Measurements from ENCODE around the gene SH3RF3.

SH3RF3 gene

GRCh38 chr2:109457794-109458193 lies 328.8 kb downstream of the SH3RF3 start:
- DNase-seq, result no peak

DNA sequence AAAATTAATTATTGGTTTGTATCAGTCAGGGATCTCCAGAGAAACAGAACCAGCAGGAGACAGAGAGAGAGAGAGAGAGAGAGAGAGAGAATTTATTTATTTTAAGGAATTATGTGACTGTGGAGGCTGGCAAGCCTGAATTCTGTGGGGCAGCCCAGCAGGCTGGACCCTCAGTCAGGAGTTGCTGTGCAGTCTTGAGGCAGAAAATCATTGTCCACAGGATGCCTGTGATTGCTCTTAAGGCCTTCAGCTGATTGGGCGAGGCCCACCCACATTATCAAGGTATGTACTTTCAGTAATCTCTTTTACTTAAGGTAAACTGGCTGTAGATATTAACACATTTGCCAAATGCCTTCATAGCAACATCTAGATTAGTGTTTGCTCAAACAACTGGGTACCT lies 329.5 kb downstream of the SH3RF3 start:
- DNase-seq, result no peak

- DNase-seq, result no peak
Measured at GRCh38 chr2:109459485-109459884, 330.5 kb downstream of the SH3RF3 start.

DNA sequence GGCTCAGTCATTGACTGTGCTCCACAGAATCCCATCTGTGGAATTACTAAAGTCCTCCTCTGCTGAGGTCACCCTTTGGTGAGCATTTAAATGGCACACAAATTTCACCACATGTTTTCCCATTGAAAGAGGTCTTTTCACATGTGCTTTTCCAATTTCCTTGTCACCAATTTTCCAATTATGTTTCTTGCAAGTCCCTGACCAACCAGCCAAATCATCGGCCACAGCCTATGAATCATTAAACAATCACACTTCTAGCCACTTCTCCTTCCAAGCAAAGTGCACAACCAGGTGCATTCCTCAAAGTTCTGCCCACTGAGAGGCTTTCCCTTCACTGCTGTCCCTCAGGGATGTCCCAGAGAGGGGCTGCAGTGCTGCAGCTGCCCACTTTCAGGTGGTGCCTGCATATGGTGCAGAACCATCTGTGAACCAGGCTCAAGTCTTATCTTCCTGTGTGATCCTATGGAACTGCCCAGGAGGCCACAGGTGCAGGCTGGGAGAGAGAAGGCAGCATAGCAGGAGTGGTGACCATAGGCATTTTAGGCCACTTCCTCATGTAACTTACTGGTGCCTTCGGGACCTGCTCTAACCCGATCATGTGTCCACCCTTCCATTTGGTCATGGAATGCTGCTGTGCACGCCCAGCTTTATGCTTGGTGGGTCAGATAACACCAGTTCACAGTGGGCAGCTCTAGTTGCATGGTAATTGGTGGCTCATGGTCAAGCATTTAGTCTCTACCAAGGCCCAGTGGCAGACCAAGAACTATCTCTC lies 331.7 kb downstream of the SH3RF3 start:
- DNase-seq, result no peak

- DNase-seq, result no peak
Measured at GRCh38 chr2:109463236-109463635, 334.2 kb downstream of the SH3RF3 start.

- no peak for DNase-seq
Measured at GRCh38 chr2:109463891-109464290, 334.9 kb downstream of the SH3RF3 start.

DNA sequence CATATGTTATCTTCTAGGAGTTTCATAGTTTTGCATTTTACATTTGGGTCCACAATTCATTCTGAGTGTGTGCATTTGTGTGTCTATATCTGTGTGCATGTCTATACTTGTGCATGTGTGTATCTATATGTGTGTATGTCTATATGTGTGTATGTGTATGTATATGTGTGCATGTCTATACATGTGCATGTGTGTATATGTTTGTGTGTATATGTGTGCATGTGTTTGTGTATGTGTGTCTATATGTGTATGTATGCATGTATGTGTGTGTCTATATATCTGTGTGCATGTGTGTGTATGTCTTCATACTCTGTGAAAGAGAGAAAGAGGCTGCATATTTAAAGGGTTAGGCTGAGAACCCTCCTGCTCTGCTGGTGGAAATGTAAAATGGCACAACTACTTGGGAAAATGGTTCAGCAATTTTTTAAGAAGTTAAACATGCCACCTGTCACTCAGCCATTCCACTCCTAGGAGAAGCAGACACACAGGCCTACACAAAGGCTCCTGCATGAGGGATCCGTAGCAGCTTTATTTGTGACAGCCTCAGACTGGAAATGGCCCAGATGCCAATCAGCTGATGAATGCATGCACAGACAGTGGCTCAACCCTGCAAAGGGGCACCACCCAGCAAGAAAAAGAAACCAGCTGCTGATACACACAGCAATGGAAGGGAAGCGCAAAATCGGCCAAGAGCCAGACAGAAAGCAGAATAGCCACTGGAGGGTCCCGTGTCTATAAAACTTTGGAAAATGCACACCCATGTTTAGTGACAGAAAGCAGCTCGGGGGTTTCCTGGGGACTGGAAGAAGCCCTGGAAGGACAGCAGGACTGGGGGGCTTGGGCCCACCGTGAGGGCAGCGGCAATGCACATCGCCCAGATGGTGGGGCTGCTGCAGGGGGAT lies 337.9 kb downstream of the SH3RF3 start:
- no peak for DNase-seq

GRCh38 chr2:109467701-109468100 lies 338.7 kb downstream of the SH3RF3 start:
- no peak for DNase-seq

- no peak for DNase-seq
Measured at GRCh38 chr2:109468893-109469292, 339.9 kb downstream of the SH3RF3 start.

GRCh38 chr2:109471658-109472057 lies 342.7 kb downstream of the SH3RF3 start:
- DNase-seq, result no peak

DNA sequence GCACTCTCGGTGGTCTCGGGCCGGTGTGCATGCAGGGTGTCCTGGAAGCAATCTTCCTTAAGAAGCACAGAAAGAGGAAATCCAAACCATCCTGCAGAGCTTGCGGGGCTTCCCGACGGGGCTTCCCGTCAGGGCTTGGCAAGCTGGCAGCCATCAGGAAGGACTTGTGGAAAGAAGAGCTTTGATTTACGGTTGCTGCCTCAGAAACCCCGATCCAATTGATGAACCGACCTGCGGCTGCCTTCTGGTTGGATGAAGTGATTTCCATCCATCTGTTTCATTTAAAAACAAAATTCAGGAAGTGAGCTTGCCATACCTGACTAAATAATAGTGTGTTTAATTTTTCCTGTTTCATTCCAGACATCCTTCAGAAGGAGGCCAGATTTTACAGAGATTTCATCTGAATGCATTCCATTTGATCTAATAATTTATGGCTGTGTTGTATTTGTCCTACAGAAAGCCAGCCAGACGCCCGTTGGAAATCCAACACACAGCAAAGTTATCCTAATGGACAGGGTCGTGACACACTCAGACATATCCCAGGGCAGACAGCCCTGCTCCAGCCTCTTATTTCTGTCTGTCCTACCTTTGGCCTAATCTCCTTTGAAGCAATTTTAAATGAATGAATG lies 343.4 kb downstream of the SH3RF3 start:
- DNase-seq, result no peak

DNA sequence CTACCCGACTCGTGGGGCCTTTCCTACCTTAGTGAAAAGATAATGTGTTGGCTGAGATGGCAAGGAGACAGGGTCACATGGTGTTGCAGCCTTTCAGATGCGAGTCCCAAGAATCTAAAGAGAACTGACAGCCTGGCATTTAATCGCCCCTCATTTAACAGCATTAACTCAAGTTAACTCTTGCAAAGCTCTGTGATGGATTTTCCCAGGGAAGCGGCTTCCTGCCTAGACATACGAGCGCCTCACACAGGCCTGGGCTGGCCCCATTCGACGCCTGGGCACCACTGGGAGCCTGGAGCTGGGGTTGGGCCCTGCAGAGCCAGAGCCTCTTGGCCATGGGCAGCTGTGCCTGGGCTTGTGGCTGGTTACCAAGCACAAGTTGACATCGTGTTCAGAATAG lies 344.0 kb downstream of the SH3RF3 start:
- no peak for DNase-seq

GRCh38 chr2:109473616-109474318 lies 344.8 kb downstream of the SH3RF3 start:
- DNase-seq, result no peak

- DNase-seq, result no peak
Measured at GRCh38 chr2:109474319-109474825, 345.4 kb downstream of the SH3RF3 start.

DNA sequence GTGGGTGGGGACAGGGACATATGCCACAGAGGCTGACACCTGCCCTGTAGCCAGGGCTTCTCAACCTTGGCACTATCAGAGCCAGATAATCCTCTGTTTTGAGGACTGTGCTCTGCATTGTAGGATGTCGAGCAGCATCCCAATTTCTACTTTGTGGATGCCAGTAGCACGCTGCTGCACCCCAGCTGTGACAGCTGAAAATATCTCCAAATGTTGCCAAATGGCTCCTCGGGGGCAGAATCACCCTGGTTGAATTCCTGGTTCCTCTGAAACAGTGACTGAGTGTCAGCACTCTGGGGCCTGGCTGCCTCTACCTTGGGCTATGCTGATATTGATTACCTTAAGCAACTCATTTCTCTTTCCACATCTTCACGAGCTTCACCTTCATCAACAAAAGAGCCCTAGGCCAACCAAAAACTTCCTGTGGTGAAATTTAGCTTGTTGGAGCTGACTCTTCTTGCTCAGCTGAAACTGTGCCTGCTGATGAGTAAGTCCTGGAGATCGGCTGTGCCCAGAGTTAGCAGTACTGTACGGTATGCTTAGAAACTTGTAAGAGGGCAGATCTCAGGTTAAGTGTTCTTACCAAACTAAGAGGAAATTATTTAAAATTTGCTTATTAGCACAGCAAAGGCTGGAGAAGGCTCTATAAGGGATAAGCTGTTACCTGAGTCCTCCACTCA lies 346.7 kb downstream of the SH3RF3 start:
- no peak for DNase-seq

DNA sequence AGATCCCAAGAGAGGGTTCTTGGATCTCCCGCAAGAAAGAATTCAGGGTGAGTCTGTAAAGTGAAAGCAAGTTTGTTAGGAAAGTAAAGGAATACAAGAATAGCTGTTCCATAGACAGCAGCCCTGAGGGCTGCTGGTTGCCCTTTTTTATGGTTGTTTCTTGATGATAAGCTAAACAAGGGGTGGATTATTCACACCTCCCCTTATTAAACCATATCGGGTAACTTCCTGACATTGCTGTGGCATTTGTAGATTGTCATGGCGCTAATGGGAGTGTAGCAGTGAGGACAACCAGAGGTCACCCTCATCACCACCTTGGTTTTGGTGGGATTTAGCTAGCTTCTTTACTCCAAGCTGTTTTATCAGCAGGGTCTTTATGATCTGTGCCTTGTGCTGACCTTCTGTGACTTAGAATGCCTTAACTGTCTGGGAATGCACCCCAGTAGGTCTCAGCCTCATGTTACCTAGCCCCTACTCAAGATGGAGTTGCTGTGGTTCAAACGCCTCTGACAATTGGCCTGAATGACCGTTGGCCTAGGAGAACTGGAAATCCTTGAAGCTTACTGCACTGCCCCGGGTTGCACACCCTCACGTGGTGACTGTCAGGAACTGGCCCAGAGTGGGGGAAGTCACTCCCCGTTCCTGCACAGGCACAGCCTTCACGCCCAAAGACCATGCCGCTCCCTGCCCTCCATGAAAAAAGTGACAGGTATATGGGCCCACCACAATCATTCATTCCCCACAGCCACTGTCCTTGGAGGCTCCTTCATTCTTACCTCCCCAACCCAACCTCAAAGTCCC lies 347.8 kb downstream of the SH3RF3 start:
- no peak for DNase-seq

DNA sequence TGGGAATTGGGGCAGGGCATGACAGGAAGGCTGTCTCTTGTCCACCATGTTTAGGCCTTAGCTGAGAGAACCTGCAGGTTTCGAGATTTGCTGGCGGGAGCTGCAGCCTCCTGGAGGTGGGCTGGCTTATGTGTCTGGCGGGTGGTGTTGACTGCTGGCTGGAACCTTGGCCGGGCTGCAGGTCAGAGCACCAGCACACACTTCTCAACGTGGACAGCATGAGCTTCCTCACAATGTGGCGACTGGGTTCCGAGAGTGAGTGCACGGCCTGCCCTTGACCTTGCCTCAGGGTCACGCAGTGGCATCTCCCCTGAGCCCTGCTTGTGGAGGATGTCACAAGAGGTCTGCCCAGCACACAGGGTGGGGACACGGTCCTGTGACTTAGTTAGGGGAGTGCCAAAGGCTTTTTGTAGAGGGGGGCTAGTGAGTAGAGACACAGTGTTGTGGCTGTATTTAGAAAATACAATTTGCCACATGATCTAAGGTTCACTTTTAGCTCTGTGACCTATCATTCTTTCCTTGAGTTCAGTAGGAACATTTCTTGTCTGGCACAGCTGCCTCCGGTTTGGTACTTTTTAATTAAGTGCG lies 350.0 kb downstream of the SH3RF3 start:
- no peak for DNase-seq

GRCh38 chr2:109479804-109480203 lies 350.8 kb downstream of the SH3RF3 start:
- no peak for DNase-seq

DNA sequence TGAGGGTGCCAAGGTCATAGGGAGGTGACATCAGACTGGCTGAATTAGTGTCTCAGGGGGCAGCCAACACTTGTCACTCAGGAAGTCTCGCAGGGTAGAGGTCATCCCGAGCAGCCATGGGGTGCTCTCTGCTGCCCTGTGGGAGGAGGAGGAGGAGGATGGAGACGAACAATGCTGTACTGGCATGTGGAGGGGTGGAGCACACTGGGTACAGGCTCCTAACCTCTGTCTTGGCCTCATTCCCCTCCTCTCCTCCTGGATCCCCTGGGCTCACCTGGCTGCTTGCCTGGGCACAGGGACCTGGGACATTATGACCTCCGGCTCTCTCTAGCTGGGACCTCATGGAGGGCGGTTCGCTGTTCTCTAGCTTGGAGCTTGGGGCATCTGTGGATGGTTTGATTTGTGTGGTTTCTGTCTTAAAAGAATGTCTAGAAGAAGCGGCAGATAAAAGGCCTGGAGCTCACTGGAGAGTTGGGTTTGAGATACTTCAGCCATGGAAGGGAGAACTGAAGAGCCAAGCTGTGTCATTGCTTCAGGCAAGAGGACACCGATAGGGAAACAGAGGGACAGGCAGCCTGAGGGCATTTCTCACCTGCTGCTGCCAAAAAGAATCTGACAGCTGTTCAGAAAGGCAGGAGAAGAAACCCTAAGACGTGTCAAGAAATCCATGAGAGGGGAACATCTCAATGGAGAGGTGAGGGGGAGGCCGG lies 351.6 kb downstream of the SH3RF3 start:
- DNase-seq, result no peak

DNA sequence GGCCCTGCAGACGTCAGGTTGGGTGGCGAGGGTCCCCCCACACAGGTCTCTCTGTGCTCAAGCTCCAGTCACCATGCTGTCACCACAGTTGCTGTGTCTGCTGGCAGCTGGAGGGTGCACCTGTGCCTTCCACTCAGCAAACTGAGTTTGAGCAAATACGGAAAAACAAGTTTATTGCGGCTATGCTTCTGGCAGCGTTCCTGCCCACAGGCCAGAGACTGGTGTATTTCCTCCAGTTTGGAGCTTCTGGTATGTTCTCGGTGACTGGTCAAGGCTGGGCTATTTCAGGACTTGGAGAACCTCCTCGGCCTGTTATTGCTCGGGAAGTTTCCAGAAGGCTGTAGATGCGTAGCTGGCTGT lies 352.2 kb downstream of the SH3RF3 start:
- DNase-seq, result no peak

Measured in activated CD8-positive, alpha-beta memory T cell treated with anti-CD3 and anti-CD28 coated beads for 24 hours (primary cell).